Activated CD8-positive, alpha-beta memory T cell treated with anti-CD3 and anti-CD28 coated beads for 4 hours (primary cell): Measurements from ENCODE around the gene POSTN.

Experiments used
- DNase-seq, 2 donors: peaks; one replicate each; pipeline ENCODE4 v3.0.0-alpha.2; 2020; ENCODE audit warnings: low read depth in 2 of 2

The POSTN gene, protein sequence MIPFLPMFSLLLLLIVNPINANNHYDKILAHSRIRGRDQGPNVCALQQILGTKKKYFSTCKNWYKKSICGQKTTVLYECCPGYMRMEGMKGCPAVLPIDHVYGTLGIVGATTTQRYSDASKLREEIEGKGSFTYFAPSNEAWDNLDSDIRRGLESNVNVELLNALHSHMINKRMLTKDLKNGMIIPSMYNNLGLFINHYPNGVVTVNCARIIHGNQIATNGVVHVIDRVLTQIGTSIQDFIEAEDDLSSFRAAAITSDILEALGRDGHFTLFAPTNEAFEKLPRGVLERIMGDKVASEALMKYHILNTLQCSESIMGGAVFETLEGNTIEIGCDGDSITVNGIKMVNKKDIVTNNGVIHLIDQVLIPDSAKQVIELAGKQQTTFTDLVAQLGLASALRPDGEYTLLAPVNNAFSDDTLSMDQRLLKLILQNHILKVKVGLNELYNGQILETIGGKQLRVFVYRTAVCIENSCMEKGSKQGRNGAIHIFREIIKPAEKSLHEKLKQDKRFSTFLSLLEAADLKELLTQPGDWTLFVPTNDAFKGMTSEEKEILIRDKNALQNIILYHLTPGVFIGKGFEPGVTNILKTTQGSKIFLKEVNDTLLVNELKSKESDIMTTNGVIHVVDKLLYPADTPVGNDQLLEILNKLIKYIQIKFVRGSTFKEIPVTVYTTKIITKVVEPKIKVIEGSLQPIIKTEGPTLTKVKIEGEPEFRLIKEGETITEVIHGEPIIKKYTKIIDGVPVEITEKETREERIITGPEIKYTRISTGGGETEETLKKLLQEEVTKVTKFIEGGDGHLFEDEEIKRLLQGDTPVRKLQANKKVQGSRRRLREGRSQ

DNA sequence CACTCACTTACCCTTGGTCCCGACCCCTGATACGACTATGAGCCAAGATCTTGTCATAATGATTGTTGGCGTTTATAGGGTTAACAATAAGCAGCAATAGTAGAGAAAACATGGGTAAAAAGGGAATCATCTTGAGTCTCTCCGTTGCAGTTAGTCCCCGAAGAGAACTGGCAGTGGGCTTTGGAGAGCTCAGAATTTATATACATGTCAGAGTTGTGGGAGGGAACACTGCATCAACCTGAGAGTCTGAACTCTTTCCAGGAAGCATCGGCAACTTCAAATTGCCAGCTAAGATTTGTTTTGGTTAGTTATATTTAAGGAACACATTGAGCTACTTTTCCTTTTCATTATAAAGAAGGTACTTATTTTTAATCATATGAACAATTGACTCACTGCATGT lies at the start of gene POSTN:
Gene POSTN, minus strand, starts transcription at position 172 of the 400 bp plus-strand sequence. Its CDS starts 42 bp downstream, at position 130.
- DNase-seq: no peak

DNA sequence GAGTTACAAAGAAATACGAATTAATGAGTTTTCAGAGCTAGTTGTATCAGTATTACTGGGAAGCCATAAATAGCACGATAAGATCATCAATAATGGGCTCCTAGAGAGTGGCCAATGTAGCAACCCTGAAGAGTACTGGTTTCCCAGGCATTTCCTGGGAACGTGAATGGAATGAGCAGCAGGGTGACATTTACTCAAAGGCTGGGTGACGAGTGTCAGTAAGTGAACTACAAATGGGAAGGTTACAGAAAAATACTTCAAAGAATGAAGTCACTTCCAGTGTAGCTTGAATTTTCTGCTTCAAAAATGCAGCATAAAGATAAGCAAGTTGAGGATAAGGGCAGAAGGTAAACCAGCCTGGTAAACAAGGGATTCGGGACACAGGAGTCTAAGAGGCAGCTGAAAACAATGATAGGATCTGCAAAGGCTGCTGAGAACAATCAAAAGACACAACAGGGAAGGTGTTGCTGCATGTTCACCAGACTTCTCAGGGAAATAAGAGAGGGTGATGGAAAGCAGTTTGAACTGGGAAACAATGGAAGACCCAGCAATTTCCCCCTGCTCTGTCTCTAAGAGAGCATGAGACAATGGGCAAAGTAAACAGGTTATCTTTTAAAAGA lies 48.6 kb upstream of the POSTN start:
- no peak for DNase-seq

DNA sequence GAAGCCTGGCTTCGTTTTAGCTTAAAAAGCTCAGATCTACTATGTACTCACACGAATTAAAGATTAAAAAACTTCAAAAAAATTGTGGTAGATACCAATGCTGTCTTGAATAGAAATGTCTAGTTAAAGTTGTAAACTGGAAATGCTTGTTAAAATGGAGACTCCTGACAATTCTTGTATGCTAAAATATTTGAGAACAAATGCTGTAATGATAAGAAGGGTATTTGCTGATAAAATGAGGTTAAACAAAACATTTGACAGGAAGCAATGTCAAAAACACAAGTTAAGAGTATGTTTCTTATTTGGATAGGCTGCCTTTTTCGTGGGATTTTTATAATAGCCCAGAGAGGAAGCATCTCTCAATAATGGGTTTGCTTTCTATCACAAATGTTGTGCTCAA lies 48.0 kb upstream of the POSTN start:
- DNase-seq: no peak

DNA sequence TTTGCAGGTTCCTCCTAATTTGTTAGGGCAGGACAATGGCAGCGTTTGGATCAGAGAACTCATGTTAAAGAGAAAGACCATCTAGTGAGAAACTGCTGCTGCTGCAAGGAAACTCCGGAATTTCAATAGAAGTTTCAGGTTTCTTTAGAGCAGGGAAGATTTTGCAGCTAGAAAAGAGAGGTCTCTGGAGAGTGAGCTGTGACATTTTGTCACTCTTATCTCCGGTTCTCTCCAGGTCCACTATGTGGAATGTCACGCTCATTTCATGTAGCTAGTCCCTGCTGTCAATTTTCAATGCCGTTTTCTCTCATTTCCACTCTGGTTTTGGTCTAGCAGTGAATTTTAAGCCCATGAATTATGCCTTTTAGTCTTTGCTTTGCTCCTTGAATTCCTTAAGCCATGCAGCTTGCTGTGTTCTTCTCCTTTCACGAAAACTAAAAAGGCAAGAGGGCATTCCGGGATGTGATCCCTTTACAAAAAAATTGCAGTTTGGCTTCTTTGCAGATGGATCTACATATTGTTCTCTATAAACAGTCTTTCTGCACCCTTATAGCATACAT lies 46.7 kb upstream of the POSTN start:
- DNase-seq: no peak

DNA sequence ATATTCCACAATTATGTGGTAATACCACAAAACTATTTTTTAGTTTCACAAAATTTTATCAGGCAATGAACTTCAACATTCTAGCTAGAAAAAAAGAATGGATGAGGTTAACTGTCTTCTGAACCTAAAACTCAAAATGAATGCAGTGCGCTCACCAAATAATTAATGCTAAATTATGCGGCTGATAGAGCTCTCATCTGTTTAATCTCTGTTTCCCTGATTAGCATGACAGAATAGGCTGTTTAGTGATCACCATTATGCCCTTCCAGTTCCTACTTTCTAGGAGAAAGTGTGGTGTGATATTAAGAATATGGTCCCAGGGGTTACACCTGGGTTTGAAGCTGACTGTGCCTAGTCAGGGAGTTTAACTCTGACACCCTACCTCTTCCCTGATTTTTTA lies 42.8 kb upstream of the POSTN start:
- DNase-seq: no peak

DNA sequence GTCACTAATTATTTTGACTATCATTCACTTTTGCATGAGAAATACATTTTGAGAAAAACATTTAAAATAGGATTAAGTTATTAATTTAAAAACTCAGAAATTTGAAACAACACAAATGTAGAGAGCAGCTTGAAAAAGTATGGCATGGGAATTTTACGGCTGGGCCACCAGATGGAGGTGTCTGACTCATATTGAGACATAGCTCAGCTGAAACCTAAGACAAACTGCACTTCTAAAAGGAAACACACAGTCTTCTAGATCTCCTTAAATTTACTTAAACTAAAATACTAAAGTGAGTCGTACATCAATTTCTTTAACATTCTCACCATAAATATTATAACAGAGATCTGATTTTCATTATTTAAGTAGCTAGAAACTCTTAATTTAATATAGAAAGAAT lies 41.9 kb upstream of the POSTN start:
- DNase-seq: no peak

DNA sequence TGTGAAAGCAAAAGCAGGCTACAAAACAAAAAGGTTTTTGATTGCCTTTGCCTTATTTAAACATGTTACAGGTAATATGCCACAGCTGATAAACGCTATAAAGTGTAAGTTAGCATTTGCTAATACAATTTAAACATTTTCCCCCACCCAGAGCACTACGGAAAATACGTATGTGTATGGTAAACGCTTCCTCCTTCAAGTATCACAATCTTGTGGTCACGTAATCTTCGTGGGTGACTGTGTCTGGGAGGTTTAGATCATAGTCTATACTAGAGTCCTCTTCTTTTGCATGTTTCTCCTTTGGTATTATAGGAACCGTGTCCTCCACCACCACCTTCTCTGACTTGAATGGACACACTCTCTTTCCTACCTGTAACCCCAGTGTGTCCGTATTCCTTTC lies 38.1 kb upstream of the POSTN start:
- no peak for DNase-seq

DNA sequence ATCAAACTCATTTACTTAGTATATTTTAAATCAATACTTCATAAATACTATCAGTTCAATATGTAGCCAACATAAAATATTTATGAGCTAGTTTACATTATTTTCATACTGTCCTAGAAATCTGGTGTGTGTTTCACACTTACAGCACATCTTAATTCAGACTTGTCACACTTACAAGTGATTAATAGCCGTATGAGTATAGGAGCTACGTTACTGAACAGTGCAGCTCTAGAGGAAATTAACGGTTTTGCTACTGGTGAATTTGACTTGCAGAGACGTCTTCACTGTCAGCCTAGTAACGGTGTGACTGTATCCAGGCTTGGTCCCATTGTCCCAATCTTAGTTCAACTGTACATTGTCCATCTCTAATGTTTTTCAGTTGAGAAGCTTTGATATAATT lies 33.7 kb upstream of the POSTN start:
- DNase-seq: no peak

DNA sequence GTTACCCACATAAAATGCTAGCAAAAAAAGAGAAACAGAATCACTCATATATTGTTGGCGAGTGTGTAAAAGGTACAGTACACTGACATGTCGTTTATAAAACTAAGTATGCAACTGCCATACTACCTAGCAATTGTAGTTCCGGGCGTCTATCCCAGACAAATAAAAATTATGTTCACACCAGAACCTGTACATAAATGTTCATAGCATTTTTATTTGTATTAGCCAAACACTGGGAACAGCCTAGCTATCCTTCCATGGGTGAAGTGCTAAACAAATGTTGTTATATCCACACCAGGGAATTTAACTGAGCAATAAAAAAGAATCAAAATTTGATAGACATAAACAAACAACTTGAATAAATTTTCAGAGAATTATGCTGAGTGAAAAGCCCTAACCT lies 28.9 kb upstream of the POSTN start:
- DNase-seq: no peak

DNA sequence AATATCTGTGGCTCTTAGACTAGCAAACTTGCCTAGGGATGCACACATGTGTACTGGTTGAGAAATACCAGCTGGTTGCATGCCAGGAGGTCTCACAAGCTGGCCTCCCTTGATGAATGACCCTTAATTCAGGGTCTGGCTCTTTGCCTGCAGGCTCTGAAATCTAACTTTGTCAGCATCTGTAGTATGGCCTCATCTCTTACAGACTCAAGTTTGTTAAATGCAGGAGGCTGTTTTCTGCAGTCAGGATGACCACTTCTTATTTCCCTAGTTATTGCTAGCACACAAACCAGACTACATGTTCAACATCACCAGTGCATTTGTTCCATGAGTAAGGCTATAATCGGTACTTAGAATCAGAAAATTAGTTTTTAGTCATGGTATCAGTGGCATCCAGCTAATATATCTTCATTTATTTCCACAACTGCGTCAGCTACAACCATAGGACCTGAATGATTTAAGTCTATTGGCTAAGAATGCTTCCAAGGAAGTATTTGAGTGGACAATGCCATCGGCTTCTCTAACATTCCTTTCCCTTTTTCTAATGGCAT lies 23.3 kb upstream of the POSTN start:
- no peak for DNase-seq

DNA sequence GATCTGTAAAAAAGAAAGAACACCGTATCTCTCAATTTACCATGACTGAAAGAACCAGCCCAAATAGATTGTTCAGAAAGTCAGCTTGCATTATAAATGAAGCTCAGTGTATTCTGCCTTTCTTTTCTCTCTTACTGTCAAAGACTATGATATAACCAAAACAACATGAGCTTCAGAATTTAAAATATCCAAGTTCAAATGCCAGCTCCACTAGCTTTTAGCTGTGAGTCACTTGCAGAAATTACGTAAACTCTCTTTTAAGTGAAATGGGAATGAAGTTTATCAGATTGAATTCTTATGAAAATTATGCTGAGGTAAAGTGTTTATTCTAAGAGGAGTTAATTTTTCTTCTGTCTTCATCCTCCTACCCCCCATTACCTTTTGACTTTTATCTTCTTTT lies 20.0 kb upstream of the POSTN start:
- DNase-seq: no peak

DNA sequence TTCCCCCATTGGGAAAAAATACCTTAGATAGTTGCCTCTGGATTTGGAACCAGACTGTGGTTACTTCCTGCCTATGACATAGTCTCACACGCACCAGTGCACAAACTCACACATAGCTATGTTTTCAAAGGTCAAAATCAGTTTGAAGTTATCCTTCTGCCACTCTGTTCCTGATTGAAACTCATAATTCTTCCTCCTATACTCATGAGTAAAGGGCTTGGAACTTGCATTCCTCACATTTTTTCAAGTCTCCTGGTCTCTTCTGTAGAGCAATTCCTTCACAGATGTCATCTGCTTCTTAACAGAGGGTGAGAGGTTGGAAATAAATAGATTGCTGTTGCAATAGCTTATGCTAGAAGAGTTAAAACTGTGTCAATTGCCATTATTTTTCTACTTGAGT lies 18.6 kb upstream of the POSTN start:
- no peak for DNase-seq

DNA sequence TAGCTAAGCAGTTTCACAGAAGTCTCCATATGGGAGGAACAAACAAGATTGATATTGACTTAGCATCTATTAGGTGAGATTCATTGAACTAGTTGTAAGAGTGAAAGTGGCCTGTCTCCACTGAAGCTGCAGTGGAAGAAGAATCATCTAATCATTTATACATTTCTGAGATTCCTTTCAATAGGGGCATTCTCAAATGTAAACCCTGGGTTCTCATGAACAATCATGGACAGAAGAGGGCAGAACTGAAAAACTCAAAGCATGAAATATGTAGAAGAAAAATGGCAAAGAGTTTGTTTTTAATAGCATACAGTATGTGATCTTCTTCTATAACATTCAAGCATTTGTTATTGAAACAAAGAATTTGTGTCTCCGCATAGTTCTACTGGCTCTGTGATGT lies 17.6 kb upstream of the POSTN start:
- no peak for DNase-seq

DNA sequence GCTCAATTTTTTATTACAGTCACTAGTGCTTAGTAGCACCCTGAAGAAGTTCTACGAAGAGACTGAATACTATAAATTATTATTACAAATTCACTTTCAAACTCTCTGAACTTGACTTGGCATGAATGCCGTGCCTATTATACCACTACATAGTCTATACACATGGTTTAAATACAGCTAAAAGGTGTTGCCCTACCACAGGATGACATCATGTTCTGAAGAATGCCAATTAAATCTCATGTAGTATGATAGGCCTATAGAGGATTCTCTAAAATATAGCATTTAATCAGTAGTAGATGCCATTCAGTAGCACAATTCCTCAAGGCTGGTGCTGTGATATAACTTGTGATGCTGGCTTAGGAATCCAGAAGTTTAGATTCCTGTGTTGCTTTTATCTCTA lies 16.7 kb upstream of the POSTN start:
- no peak for DNase-seq

DNA sequence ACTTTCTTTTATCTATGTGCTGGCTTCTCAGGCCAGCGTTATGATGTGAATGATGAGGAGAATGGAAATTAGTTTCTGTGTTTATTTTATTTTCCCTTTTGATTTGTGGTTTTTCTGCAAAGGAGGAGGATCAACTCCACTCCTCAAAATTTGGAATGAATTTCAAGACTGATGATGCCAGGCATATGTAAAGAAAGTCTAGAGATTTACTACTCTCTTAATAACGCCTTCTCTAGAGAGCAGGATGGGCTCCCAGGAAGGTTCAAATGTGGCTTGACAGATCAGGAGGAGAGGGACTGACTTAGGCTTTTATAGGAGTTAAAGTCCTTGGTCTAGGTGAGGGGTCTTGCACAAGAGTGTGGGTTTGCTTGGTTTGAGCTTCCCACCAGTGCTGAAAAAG lies 15.1 kb upstream of the POSTN start:
- no peak for DNase-seq

DNA sequence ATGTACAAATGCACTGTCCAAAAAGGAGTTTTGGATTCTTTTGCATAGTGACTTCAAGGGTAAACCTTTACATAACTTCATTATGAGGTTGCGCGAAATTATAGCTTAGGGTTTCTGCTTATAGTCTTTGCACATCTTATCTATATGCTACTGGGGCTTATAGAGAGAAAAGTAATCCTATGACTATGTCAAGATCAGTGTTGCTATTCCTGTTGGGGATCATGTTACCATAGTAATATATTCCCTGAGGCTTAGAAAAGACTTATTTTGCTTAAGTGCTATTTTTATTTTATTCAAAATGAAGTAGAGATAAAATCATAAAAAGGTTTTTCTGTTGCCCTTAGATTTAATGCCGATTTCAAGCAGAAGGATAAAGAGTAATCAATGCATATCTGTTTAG lies 14.7 kb upstream of the POSTN start:
- DNase-seq: no peak

DNA sequence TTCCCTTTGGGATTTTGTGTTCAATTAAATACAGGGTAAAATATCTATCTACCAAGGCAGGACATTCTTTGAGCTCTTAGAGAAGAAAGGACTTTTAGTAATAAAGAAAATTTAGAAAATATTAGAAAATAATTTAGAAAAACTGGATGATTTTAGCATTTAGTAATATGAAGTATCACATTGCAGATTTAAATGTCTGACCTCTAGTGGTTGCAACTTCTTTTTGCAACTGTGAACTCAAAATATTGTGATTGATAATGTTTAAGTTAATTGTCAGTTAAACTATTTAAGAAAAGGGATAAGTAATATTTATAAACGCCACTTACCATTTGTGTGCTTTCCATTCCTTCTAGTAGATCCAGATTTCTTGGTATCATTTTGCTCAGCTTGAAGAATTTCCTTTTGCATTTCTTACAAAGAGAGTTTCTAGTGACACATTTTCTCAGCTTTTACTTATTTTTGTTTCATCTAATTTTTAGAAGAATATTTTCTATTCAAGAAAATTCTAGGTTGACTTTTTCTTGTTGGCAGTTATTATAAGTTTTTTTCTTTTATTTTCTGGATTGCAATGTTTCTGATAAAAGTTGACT lies 10.3 kb upstream of the POSTN start:
- DNase-seq: no peak

DNA sequence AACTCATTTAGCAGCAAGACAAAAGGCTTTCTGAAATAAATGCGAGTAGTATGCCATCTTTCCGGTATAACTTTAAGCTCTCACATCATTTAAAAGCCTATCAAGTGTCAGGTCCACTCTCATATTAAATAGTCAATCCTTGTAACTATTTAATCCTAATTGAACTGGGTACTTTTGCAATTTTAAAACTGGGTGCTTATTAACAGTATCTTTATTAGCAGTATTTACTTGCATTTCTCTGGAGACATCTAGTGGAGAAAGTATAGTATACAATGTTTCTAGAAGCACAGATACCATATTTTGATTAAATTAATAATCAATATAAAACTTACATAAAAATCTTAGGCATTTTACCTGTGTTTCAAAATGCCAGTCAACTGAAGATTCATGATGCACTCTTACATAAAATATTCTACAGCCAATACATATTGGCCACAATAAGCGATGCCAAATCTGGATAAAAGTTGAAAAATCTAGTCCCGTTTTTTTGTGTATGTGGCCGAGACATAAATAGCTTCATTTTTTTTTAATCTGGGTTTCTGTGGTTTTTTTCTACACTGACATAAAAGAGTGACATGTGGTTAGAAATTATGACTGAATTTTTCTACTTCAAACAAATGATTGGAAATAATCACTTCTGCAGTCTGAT lies 4.3 kb upstream of the POSTN start:
- DNase-seq: no peak

DNA sequence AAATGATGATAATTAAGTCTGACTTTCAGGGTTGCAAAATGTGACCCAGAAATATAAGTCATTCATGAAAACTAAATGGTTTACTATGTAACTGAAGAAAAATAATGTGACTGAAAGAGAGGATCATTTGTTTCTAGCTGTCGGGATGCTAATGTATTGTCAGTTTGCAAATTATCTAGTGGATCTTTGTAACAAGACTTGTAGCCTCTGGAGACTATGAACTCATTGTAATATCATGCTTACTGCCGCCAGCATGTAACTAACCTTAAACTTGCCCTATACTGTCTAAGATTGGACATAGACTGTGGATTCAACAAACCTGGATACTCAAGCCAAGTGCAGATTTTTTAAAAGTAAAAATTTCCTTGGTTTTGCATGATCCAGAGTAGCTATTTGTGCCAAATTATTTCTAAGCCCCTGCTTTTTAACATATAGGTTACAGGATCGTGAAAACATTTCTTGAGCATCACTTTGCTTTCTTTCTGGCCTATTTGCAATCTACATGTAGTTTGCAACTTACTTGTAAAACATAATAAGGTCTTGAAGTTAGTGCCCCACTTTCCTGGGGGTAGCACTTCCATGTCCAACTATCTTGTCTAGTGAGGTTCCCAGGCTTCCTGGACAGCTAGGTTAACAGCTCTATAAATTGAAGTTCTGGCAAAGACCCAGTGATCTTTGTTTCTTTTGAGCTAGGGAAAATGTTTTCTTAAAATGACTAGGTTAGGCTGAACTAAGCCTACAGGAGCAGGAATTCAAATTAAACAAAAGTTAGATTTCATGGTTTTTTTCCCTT lies 3.3 kb upstream of the POSTN start:
- no peak for DNase-seq

DNA sequence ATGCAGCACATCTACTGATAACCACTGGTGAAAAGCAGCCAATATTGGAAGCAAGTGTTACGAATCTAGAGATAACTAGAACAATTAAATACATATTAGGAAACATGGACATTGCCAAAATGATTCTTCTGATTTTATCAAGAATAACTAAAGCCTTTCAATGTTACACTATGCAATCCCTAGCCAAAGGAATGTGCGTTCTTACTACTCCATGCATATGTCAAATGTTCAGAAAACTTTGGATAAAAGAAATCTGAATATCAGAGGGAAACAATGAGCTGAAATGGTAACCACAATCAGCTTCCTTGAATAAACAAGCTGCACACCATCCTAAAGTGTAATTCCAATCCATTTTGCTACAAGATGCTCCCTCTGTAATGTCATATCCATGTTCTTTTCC lies 951 bp upstream of the POSTN start:
- DNase-seq: no peak
